CD14-positive monocyte (primary cell): ENCODE data around the gene RALY. TPM values are rescaled to one million over a fixed set of nuclear protein-coding genes. Genes with fewer than 3 reads are reported as not detected.

Experiments
- DNase-seq, 3 donors: peaks; one replicate each; pipeline ENCODE4 v3.0.0-alpha.2; 2011 to 2022
- H2AFZ ChIP-seq: 2 replicates; pipeline ENCODE4 v1.6.0; 2012; ENCODE audit warnings: mild to moderate bottlenecking, low read depth, low read length, inconsistent platforms; ENCODE audit not compliant: insufficient read depth, poor library complexity, severe bottlenecking
- H3K27ac ChIP-seq, 2 donors: 1 replicate in 1 of 2; 2 replicates in 1 of 2; pipeline ENCODE4 v1.5.1; 2012 to 2013; ENCODE audit warnings: low read length in 2 of 2, control low read depth in 1 of 2, inconsistent platforms in 1 of 2, low read depth in 1 of 2, mild to moderate bottlenecking in 1 of 2
- H3K27me3 ChIP-seq, 2 donors: one replicate each; pipeline versions ENCODE4 v1.6.0 to v1.6.1; 2011 to 2013; ENCODE audit warnings: low read length in 2 of 2; ENCODE audit not compliant: control insufficient read depth in 2 of 2, insufficient read depth in 2 of 2
- H3K36me3 ChIP-seq, 2 donors: replicated peaks in 1 of 2; 1 replicate in 1 of 2; 2 replicates in 1 of 2; pipeline versions ENCODE4 v1.5.1 to v1.6.1; 2012 to 2013; ENCODE audit warnings: low read length in 2 of 2, control low read depth in 1 of 2, inconsistent platforms in 1 of 2, mild to moderate bottlenecking in 1 of 2; ENCODE audit not compliant: insufficient read depth in 2 of 2, control insufficient read depth in 1 of 2
- H3K4me1 ChIP-seq, 2 donors: 1 replicate in 1 of 2; 2 replicates in 1 of 2; pipeline versions ENCODE4 v1.5.1 to v1.6.1; 2012 to 2013; ENCODE audit warnings: low read length in 2 of 2, control low read depth in 1 of 2, inconsistent platforms in 1 of 2, mild to moderate bottlenecking in 1 of 2, moderate library complexity in 1 of 2; ENCODE audit not compliant: insufficient read depth in 2 of 2, control insufficient read depth in 1 of 2
- H3K4me2 ChIP-seq: replicated peaks from 2 replicates; pipeline ENCODE3; 2012; ENCODE audit warnings: low read length, moderate library complexity, mild to moderate bottlenecking; ENCODE audit not compliant: poor library complexity, severe bottlenecking; ENCODE audit errors: extremely low read depth
- H3K4me3 ChIP-seq, 3 experiments: fragments of 200-600 bp in 1 of 3; sonication (generic) in 1 of 3; replicated peaks in 1 of 3; 1 replicate in 2 of 3; 2 replicates in 1 of 3; pipeline ENCODE4 v1.5.1; 2011 to 2013; ENCODE audit warnings: low read length in 3 of 3, mild to moderate bottlenecking in 3 of 3, control low read depth in 2 of 3, low read depth in 2 of 3, inconsistent platforms in 1 of 3, moderate library complexity in 1 of 3
- H3K79me2 ChIP-seq: 2 replicates; pipeline ENCODE4 v1.6.0; 2012; ENCODE audit warnings: mild to moderate bottlenecking, control low read depth, inconsistent platforms, low read length, moderate library complexity; ENCODE audit not compliant: insufficient read depth
- H3K9ac ChIP-seq: 2 replicates; pipeline ENCODE4 v1.6.0; 2017; ENCODE audit warnings: low read length, mild to moderate bottlenecking; ENCODE audit not compliant: insufficient read depth, poor library complexity, severe bottlenecking
- H3K9me3 ChIP-seq, 2 donors: replicated peaks in 1 of 2; 1 replicate in 1 of 2; 2 replicates in 1 of 2; pipeline versions ENCODE4 v1.5.1 to v1.6.1; 2012 to 2013; ENCODE audit warnings: low read length in 2 of 2, control low read depth in 1 of 2; ENCODE audit not compliant: control insufficient read depth in 1 of 2, insufficient read depth in 1 of 2
- H4K20me1 ChIP-seq: 2 replicates; pipeline ENCODE4 v1.6.0; 2012; ENCODE audit warnings: mild to moderate bottlenecking, low read length, control low read depth, moderate library complexity; ENCODE audit not compliant: insufficient read depth
- H3K27ac Mint-ChIP-seq, 7 donors: one replicate each; pipeline ENCODE4 v1.8.0; 2020; ENCODE audit warnings: mild to moderate bottlenecking in 7 of 7, mixed read lengths in 7 of 7, moderate library complexity in 6 of 7, inconsistent platforms in 2 of 7
- H3K27me3 Mint-ChIP-seq, 3 donors: one replicate each; pipeline ENCODE4 v1.8.0; 2021 to 2022; ENCODE audit warnings: low read depth in 3 of 3, mild to moderate bottlenecking in 3 of 3, mixed read lengths in 3 of 3, moderate library complexity in 3 of 3, inconsistent platforms in 1 of 3
- H3K36me3 Mint-ChIP-seq, 2 donors: one replicate each; pipeline ENCODE4 v1.8.0; 2020; ENCODE audit warnings: mixed read lengths in 2 of 2, inconsistent platforms in 1 of 2, mild to moderate bottlenecking in 1 of 2
- H3K4me1 Mint-ChIP-seq: one replicate; pipeline ENCODE4 v1.8.0; 2020; ENCODE audit warnings: mild to moderate bottlenecking, mixed read lengths
- H3K4me3 Mint-ChIP-seq, 2 donors: one replicate each; pipeline ENCODE4 v1.8.0; 2020; ENCODE audit warnings: mild to moderate bottlenecking in 2 of 2, mixed read lengths in 2 of 2, moderate library complexity in 1 of 2
- H3K9me3 Mint-ChIP-seq, 7 donors: one replicate each; pipeline ENCODE4 v1.8.0; 2020 to 2022; ENCODE audit warnings: mixed read lengths in 7 of 7, mild to moderate bottlenecking in 6 of 7, moderate library complexity in 6 of 7, inconsistent platforms in 2 of 7
- WGBS: methylation state at CpG from one replicate; pipeline ENCODE4 v1.1.5; 2013; ENCODE audit warnings: missing lambda C conversion rate; ENCODE audit not compliant: insufficient coverage; 5-methylcytosine and 5-hydroxymethylcytosine counted together
- intact Hi-C, 2 donors: fragments of 100-400 bp; cut with micrococcal nuclease; formaldehyde crosslinking; loops; one replicate each; pipeline versions ENCODE4 v1.15.0 to v1.15.1; 2023
- polyA plus RNA-seq, 3 donors: library from polyadenylated mRNA; depleted of rRNA in 1 of 3; unstranded in 2 of 3; stranded (reverse) in 1 of 3; fragments of 300-500 nt in 2 of 3; fragments of >200 nt in 1 of 3; fragmentation: Illumina TruSeq in 2 of 3; gene quantifications; 1 replicate in 2 of 3; 2 replicates in 1 of 3; pipeline ENCODE4 v1.2.3, GENCODE V29; 2012 to 2021
- TF ChIP-seq, protein P1 (sequence below): fragments of 200-600 bp; IDR thresholded peaks from one replicate; pipeline ENCODE4 v1.8.0; 2022; ENCODE audit warnings: antibody characterized with exemption, mild to moderate bottlenecking

Gene RALY
- polyA plus RNA-seq, 3 donors, result 88.4 to 154 (median 152) TPM

DNA sequence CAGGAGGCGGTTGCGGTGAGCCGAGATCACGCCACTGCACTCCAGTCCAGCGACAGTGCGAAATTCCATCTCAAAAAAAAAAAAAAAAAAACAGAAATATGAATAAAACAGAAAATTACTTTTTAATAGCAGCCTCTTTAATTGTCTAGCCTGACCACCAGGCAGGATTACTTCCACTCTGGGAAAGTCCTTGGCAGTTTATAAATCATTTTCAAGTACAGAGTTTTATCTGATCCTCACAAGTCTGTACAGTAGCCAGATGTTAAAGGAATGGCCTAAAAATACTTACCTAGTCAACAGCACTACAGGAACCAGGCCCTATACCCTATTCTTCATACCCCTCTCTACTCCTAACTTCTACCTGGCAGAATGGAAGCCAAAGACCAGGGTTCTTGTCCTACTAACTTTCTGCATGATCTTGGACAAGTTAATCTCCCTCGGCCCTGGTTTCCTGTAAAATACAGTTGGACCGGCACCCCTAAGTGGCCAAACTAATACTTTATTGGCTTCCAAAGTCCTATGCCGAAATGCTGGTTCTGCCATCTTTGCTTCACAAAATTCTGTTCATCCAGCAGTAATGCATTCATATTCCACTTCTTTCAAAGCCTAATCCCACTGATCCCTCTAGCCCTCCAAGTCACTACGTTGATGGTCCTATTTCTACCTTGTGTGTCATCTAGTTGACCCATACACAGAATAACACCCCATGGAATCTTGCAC, 116.5 kb downstream of the RALY start:
- Mint-ChIP-seq H3K27ac (peak overlapping the region in 6 of 7 donors; percentile 18 to 95 (median 66)), H3K4me1 (peaks cover 54% of the 10 kb centered on the region), H3K27me3 (peaks cover 0 to 1% (median 0%) of the 10 kb centered on the region in 3 donors), H3K9me3 (no peaks in the 10 kb centered on the region), H3K36me3 (peaks cover 15 to 33% of the 10 kb centered on the region in 2 donors), H3K4me3 (peak overlapping the region; percentile 93 to 97)
- H3K4me3 ChIP-seq, result peak overlapping the region in 2 of 3 experiments; percentile 93 to 99
- H3K36me3 ChIP-seq, result peaks cover 6 to 26% of the 10 kb centered on the region in 2 donors
- H3K4me2 ChIP-seq, result peak overlapping the region; percentile 100
- H3K79me2 ChIP-seq, result peaks cover 69% of the 10 kb centered on the region
- no peak overlapping the region for H2AFZ ChIP-seq
- no peaks in the 10 kb centered on the region for H3K27me3 ChIP-seq
- WGBS, result 76% methylated on average over 3 of the region's 10 CpGs
- peaks cover 67% of the 10 kb centered on the region for H4K20me1 ChIP-seq
- H3K27ac ChIP-seq, result peak overlapping the region in 1 of 2 donors; percentile 94
- peaks cover 24 to 48% of the 10 kb centered on the region in 2 donors for H3K4me1 ChIP-seq
- no peaks in the 10 kb centered on the region for H3K9me3 ChIP-seq
- TF ChIP-seq, protein P1, sequence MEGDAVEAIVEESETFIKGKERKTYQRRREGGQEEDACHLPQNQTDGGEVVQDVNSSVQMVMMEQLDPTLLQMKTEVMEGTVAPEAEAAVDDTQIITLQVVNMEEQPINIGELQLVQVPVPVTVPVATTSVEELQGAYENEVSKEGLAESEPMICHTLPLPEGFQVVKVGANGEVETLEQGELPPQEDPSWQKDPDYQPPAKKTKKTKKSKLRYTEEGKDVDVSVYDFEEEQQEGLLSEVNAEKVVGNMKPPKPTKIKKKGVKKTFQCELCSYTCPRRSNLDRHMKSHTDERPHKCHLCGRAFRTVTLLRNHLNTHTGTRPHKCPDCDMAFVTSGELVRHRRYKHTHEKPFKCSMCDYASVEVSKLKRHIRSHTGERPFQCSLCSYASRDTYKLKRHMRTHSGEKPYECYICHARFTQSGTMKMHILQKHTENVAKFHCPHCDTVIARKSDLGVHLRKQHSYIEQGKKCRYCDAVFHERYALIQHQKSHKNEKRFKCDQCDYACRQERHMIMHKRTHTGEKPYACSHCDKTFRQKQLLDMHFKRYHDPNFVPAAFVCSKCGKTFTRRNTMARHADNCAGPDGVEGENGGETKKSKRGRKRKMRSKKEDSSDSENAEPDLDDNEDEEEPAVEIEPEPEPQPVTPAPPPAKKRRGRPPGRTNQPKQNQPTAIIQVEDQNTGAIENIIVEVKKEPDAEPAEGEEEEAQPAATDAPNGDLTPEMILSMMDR, result no peak
- peak overlapping the region; percentile 91 for H3K9ac ChIP-seq
- no peak for DNase-seq
- intact Hi-C loops, result loop anchor here (2.0 to 10.0 kb wide), 4 partner anchors 115 to 298 kb away; partner anchors contain the start of genes RALY (in 2 of the 2), AHCY (in 1 of the 2) and CHMP4B (in 1 of the 2)

DNA sequence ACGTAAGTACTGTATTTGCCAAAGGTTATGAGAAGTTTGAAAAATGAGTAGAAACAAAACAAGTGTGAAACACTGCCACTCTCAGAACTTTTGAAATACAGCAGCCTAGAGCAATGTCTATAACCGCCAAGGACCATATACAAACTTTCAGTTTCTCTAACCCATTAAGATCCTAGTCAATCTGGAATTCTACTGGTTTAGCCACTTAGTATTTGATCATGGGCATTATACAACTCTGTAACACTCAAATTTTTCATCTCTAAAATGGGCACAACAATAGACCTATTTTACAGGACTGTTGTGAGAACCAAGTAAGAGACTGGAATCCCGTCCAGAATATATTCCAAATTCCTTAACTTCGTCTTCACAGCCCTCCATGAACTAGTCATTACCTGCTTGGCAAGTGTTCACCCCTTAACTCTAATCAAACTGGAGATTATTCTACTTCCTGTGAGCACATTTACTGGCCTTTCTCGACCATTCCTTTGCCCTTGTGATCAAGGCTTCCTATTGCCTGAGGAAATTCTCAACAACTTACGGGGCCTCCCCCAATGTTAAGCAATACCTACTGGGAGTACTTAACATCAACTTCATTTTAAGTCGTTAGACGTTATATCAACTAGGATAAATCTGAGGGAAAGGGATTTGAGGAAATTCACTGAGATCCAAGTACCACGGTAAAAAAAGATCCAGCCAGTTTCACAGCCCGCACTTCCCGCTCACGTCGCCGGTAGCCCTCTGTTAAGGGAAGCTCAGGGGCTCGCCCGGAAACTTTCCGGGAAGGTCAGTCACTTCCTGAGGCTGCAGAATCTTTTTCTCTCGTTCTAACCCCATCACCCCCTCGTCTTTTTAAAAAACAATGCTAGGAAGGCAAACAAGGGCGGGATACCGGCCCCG, 117.3 kb downstream of the RALY start:
- Histone ChIP-seq H4K20me1 (peaks cover 59% of the 10 kb centered on the region), H3K4me2 (peak overlapping the region; percentile 100), H3K79me2 (peaks cover 61% of the 10 kb centered on the region), H3K9ac (peak overlapping the region; percentile 91), H3K9me3 (no peaks in the 10 kb centered on the region), H2AFZ (peak overlapping the region; percentile 70), H3K4me3 (peak overlapping the region; percentile 88 to 99 (median 93)), H3K36me3 (peaks cover 4 to 18% of the 10 kb centered on the region in 2 donors), H3K4me1 (peaks cover 19 to 41% of the 10 kb centered on the region in 2 donors), H3K27me3 (no peaks in the 10 kb centered on the region), H3K27ac (peak overlapping the region; percentile 94)
- intact Hi-C loops, result loop anchor here (2.0 to 10.0 kb wide), 4 partner anchors 116 to 299 kb away; partner anchors contain the start of genes RALY (in 2 of the 2), AHCY (in 1 of the 2) and CHMP4B (in 1 of the 2)
- Mint-ChIP-seq H3K4me1 (peaks cover 46% of the 10 kb centered on the region), H3K4me3 (peak overlapping the region; percentile 93 to 97), H3K27me3 (no peaks in the 10 kb centered on the region), H3K36me3 (peaks cover 12 to 28% of the 10 kb centered on the region in 2 donors), H3K27ac (peak overlapping the region; percentile 89 to 95 (median 92)), H3K9me3 (no peaks in the 10 kb centered on the region)
- 2% methylated on average over 17 of the region's 22 CpGs for WGBS
- TF ChIP-seq, protein P1, result no peak
- DNase-seq, result peak; percentile 26 to 73 (median 42)
